Spleen (tissue), 11 donors: ENCODE data around the gene UCHL5. TPM values are rescaled to one million over a fixed set of nuclear protein-coding genes. Genes with fewer than 3 reads are reported as not detected.
A peak's percentile ranks its signal among the peaks of the same experiment; 100 is the strongest.

Source experiments
- DNase-seq: peaks from one replicate; pipeline ENCODE4 v3.0.0-alpha.2; 2020
- H3K27ac ChIP-seq, 8 donors: fragments of 200-600 bp; sonication (generic) in 7 of 8; 1 replicate in 4 of 8; 2 replicates in 4 of 8; pipeline versions ENCODE4 v1.5.0 to v1.8.0; 2016 to 2021; ENCODE audit warnings: inconsistent platforms in 4 of 8, mild to moderate bottlenecking in 4 of 8, moderate library complexity in 1 of 8
- H3K27me3 ChIP-seq, 7 donors: fragments of 200-600 bp; sonication (generic) in 6 of 7; replicated peaks in 1 of 7; 1 replicate in 4 of 7; 2 replicates in 3 of 7; pipeline versions ENCODE4 v1.5.0 to v1.8.0; 2016 to 2021; ENCODE audit warnings: inconsistent platforms in 3 of 7, mild to moderate bottlenecking in 1 of 7
- H3K36me3 ChIP-seq, 6 donors: fragments of 200-600 bp; sonication (generic) in 5 of 6; 1 replicate in 4 of 6; 2 replicates in 2 of 6; pipeline versions ENCODE4 v1.5.0 to v1.8.0; 2016 to 2021; ENCODE audit warnings: inconsistent platforms in 2 of 6
- H3K4me1 ChIP-seq, 6 donors: fragments of 200-600 bp; sonication (generic) in 5 of 6; 1 replicate in 3 of 6; 2 replicates in 3 of 6; pipeline versions ENCODE4 v1.5.0 to v1.8.0; 2016 to 2021; ENCODE audit warnings: inconsistent platforms in 3 of 6
- H3K4me3 ChIP-seq, 8 donors: fragments of 200-600 bp; sonication (generic) in 7 of 8; 1 replicate in 4 of 8; 2 replicates in 4 of 8; pipeline versions ENCODE4 v1.5.0 to v1.8.0; 2016 to 2021; ENCODE audit warnings: inconsistent platforms in 4 of 8, mild to moderate bottlenecking in 4 of 8, moderate library complexity in 2 of 8
- H3K9me3 ChIP-seq, 8 donors: fragments of 200-600 bp; sonication (generic) in 7 of 8; 1 replicate in 4 of 8; 2 replicates in 4 of 8; pipeline versions ENCODE4 v1.5.0 to v1.8.0; 2016 to 2021; ENCODE audit warnings: inconsistent platforms in 4 of 8
- CTCF ChIP-seq, 11 experiments: fragments of 200-600 bp in 7 of 11; fragments of 450-650 bp in 4 of 11; sonication (generic) in 4 of 11; IDR thresholded peaks in 8 of 11; conservative IDR thresholded peaks in 3 of 11; 1 replicate in 7 of 11; 2 replicates in 4 of 11; pipeline versions ENCODE4 v1.4.0 to v1.8.0; 2016 to 2021; ENCODE audit warnings: antibody characterized with exemption in 11 of 11, inconsistent platforms in 4 of 11, mild to moderate bottlenecking in 1 of 11
- POLR2A ChIP-seq, 3 donors: fragments of 450-650 bp; IDR thresholded peaks; one replicate each; pipeline ENCODE4 v1.5.1; 2017; ENCODE audit warnings: antibody characterized with exemption in 3 of 3, mild to moderate bottlenecking in 1 of 3
- POLR2AphosphoS5 ChIP-seq, 3 donors: sonication (generic); formaldehyde crosslinking; IDR thresholded peaks; one replicate each; pipeline ENCODE4 v1.5.1; 2017; ENCODE audit warnings: antibody characterized with exemption in 3 of 3
- WGBS, 5 donors: extraction: QIAGEN DNeasy Blood & Tissue Kit in 3 of 5; methylation state at CpG; one replicate each; pipeline versions ENCODE4 v1.1.5 to v1.1.7; 2013 to 2018; 5-methylcytosine and 5-hydroxymethylcytosine counted together
- intact Hi-C: fragments of 100-400 bp; cut with DNase I; formaldehyde crosslinking; loops from one replicate; pipeline ENCODE4 v1.15.0; 2023; ENCODE audit warnings: low total_unique reads
- polyA plus RNA-seq, 3 donors: library from polyadenylated mRNA; stranded (reverse); fragments of 200-250 nt; gene quantifications; one replicate each; pipeline ENCODE4 v1.2.1, GENCODE V29; 2013
- total RNA-seq, 7 donors: library from RNA; depleted of rRNA in 3 of 7; stranded (reverse); fragments of >200 nt in 3 of 7; fragmentation: NEBNext Ultra II Directional in 4 of 7; extraction: Animal tissue kit (Norgen Biotek cat#: 25700) in 4 of 7; gene quantifications; one replicate each; pipeline versions ENCODE4 v1.1.0 to v1.2.1, GENCODE V29; 2016 to 2021
- donor health status: healthy with polysubstance abuse.
- donor health status: DM: no; HTN: no; CAD: no; lungs with moderate emphysema.
- donor health status: DM: no; HTN: no; CAD: no.
- donor health status: Bipolar disorder and iron deficiency.
- donor health status: healthy.
- donor health status: DM: no; HTN: no; CAD: no.
- donor health status: DM: yes; HTN: yes; CAD: no.

Gene UCHL5
- total and polyA plus RNA-seq, 10 donors, result 9.9 to 41.7 (median 32.8) TPM

DNA sequence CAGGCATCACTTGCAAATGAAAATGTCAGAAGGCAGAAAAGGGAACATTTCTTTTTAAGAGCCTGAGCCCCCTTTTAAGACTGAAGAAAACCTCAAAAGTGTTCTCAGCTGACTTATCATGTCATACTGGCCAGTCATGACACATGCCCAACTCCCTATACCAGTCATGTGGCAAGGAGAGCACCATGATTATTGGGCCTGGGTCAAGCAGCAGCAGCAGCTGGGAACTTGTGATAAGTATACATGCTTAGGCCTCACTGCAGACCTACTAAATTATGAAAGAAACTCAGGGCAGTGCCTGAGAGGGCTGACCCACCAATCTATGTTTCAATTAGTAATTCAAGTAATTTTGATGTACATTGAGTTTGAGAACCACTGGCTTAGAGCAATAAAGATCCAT, 8.9 kb upstream of the UCHL5 start:
- H3K27ac ChIP-seq, result no peak overlapping the region
- peaks cover 19 to 71% (median 29%) of the 10 kb centered on the region in 6 donors for H3K4me1 ChIP-seq
- H3K9me3 ChIP-seq, result no peaks in the 10 kb centered on the region
- H3K36me3 ChIP-seq, result peaks cover 0 to 11% (median 4%) of the 10 kb centered on the region in 6 donors
- H3K4me3 ChIP-seq, result no peak overlapping the region
- intact Hi-C loops, result loop anchor here (10.0 kb wide), 1 partner anchor 57 kb away; the partner anchor contains the start of gene CDC73
- no peak for DNase-seq
- no peak for TF ChIP-seq POLR2AphosphoS5 (IDR thresholded peaks at IDR 0.05)
- TF ChIP-seq POLR2A (IDR thresholded peaks at IDR 0.05), result no peak
- TF ChIP-seq CTCF (IDR thresholded peaks at IDR 0.05 in 8 of 11, conservative IDR thresholded peaks at IDR 0.05 in 3 of 11), result no peak
- H3K27me3 ChIP-seq, result no peaks in the 10 kb centered on the region

GRCh38 chr1:193066606-193067005, 7.4 kb upstream of the UCHL5 start:
- no peak for DNase-seq
- Histone ChIP-seq H3K36me3 (peaks cover 0 to 11% (median 3%) of the 10 kb centered on the region in 6 donors), H3K27ac (no peak overlapping the region), H3K9me3 (no peaks in the 10 kb centered on the region), H3K4me1 (peaks cover 22 to 83% (median 35%) of the 10 kb centered on the region in 6 donors), H3K27me3 (no peaks in the 10 kb centered on the region), H3K4me3 (no peak overlapping the region)
- TF ChIP-seq CTCF (IDR thresholded peaks at IDR 0.05 in 8 of 11, conservative IDR thresholded peaks at IDR 0.05 in 3 of 11) (no peak), POLR2A (IDR thresholded peaks at IDR 0.05) (no peak), POLR2AphosphoS5 (IDR thresholded peaks at IDR 0.05) (no peak)
- intact Hi-C loops, result loop anchor here (10.0 kb wide), 1 partner anchor 58 kb away; the partner anchor contains the start of gene CDC73
- WGBS, 5 donors, result 71 to 85% (median 82%) methylated on average over 4 of the region's 4 CpGs

- intact Hi-C loops, result loop anchor here (10.0 kb wide), 1 partner anchor 59 kb away; the partner anchor contains the start of gene CDC73
- Histone ChIP-seq H3K27ac (no peak overlapping the region), H3K4me3 (no peak overlapping the region), H3K4me1 (peaks cover 23 to 83% (median 37%) of the 10 kb centered on the region in 6 donors), H3K9me3 (no peaks in the 10 kb centered on the region), H3K36me3 (peaks cover 0 to 11% (median 3%) of the 10 kb centered on the region in 6 donors), H3K27me3 (no peaks in the 10 kb centered on the region)
- TF ChIP-seq POLR2AphosphoS5 (IDR thresholded peaks at IDR 0.05), result no peak
- TF ChIP-seq CTCF (IDR thresholded peaks at IDR 0.05 in 8 of 11, conservative IDR thresholded peaks at IDR 0.05 in 3 of 11), result no peak
- TF ChIP-seq POLR2A (IDR thresholded peaks at IDR 0.05), result no peak
- DNase-seq, result no peak
These were observed 6.8 kb upstream of the UCHL5 start for GRCh38 chr1:193065954-193066353.

GRCh38 chr1:193062698-193063463, 3.7 kb upstream of the UCHL5 start:
- Histone ChIP-seq H3K4me3 (no peak overlapping the region), H3K36me3 (no peaks in the 10 kb centered on the region), H3K27ac (peak overlapping the region in 1 of 8 donors; percentile 24), H3K4me1 (peaks cover 21 to 80% (median 43%) of the 10 kb centered on the region in 6 donors), H3K27me3 (no peaks in the 10 kb centered on the region), H3K9me3 (no peaks in the 10 kb centered on the region)
- DNase-seq, result no peak
- 77 to 93% (median 86%) methylated on average over 4 of the region's 4 CpGs for WGBS, 5 donors
- intact Hi-C loops, result loop anchor here (10.0 kb wide), 1 partner anchor 62 kb away; the partner anchor contains the start of gene CDC73
- TF ChIP-seq POLR2AphosphoS5 (IDR thresholded peaks at IDR 0.05), result no peak
- TF ChIP-seq CTCF (IDR thresholded peaks at IDR 0.05 in 8 of 11, conservative IDR thresholded peaks at IDR 0.05 in 3 of 11), result no peak
- no peak for TF ChIP-seq POLR2A (IDR thresholded peaks at IDR 0.05)
